Glutamatergic neuron (in vitro differentiated cells): ENCODE data around the gene NSUN7. TPM values are rescaled to one million over a fixed set of nuclear protein-coding genes. Genes with fewer than 3 reads are reported as not detected.

Experiments used
- DNase-seq: peaks from one replicate; pipeline ENCODE4 v3.0.0; 2022
- H3K27ac Mint-ChIP-seq: one replicate; pipeline ENCODE4 v1.8.0; 2020; ENCODE audit warnings: mild to moderate bottlenecking, mixed read lengths, inconsistent platforms; ENCODE audit not compliant: unreplicated experiment
- H3K27me3 Mint-ChIP-seq: one replicate; pipeline ENCODE4 v1.8.0; 2020; ENCODE audit warnings: mild to moderate bottlenecking, moderate library complexity, mixed read lengths, inconsistent platforms; ENCODE audit not compliant: unreplicated experiment
- H3K36me3 Mint-ChIP-seq: one replicate; pipeline ENCODE4 v1.8.0; 2020; ENCODE audit warnings: mild to moderate bottlenecking, mixed read lengths, inconsistent platforms; ENCODE audit not compliant: unreplicated experiment
- H3K4me1 Mint-ChIP-seq: one replicate; pipeline ENCODE4 v1.8.0; 2020; ENCODE audit warnings: mild to moderate bottlenecking, low read depth, mixed read lengths, inconsistent platforms; ENCODE audit not compliant: unreplicated experiment
- H3K4me3 Mint-ChIP-seq: one replicate; pipeline ENCODE4 v1.8.0; 2020; ENCODE audit warnings: mild to moderate bottlenecking, mixed read lengths, inconsistent platforms; ENCODE audit not compliant: unreplicated experiment
- H3K9me3 Mint-ChIP-seq: one replicate; pipeline ENCODE4 v1.8.0; 2020; ENCODE audit warnings: mild to moderate bottlenecking, moderate library complexity, mixed read lengths, inconsistent platforms; ENCODE audit not compliant: unreplicated experiment
- CTCF ChIP-seq: fragments of 200-600 bp; sonication (generic); IDR thresholded peaks from one replicate; pipeline ENCODE4 v1.5.0; 2021; ENCODE audit not compliant: partially characterized antibody, unreplicated experiment
- total RNA-seq: library from RNA; stranded (reverse); fragmentation: NEBNext Ultra II Directional; extraction: Animal tissue kit (Norgen Biotek cat#: 25700); gene quantifications from one replicate; pipeline ENCODE4 v1.2.1, GENCODE V29; 2021; ENCODE audit not compliant: unreplicated experiment

The NSUN7 gene
- total RNA-seq, 1 donor from 2014 or later, result 0.25 TPM

- Mint-ChIP-seq H3K27me3 (peaks cover 4% of the 10 kb centered on the region), H3K4me1 (peaks cover 8% of the 10 kb centered on the region), H3K9me3 (no peaks in the 10 kb centered on the region), H3K36me3 (no peaks in the 10 kb centered on the region), H3K4me3 (no peak overlapping the region), H3K27ac (no peak overlapping the region)
- TF ChIP-seq CTCF, result no peak
- DNase-seq, result no peak
Observed at GRCh38 chr4:40846532-40846931, 96.8 kb downstream of the NSUN7 start.

GRCh38 chr4:40848251-40848650 lies 98.5 kb downstream of the NSUN7 start:
- Mint-ChIP-seq H3K27me3 (peaks cover 4% of the 10 kb centered on the region), H3K9me3 (no peaks in the 10 kb centered on the region), H3K4me3 (no peak overlapping the region), H3K36me3 (no peaks in the 10 kb centered on the region), H3K27ac (no peak overlapping the region), H3K4me1 (peaks cover 8% of the 10 kb centered on the region)
- no peak for TF ChIP-seq CTCF
- DNase-seq, result no peak

GRCh38 chr4:40848940-40849339 lies 99.2 kb downstream of the NSUN7 start:
- H3K9me3 Mint-ChIP-seq, result peaks cover 3% of the 10 kb centered on the region
- H3K36me3 Mint-ChIP-seq, result no peaks in the 10 kb centered on the region
- no peak for TF ChIP-seq CTCF
- peaks cover 8% of the 10 kb centered on the region for H3K4me1 Mint-ChIP-seq
- H3K27ac Mint-ChIP-seq, result no peak overlapping the region
- peaks cover 4% of the 10 kb centered on the region for H3K27me3 Mint-ChIP-seq
- DNase-seq, result no peak
- peak overlapping the region; percentile 1 for H3K4me3 Mint-ChIP-seq

- peaks cover 3% of the 10 kb centered on the region for H3K9me3 Mint-ChIP-seq
- H3K4me1 Mint-ChIP-seq, result peaks cover 8% of the 10 kb centered on the region
- H3K27ac Mint-ChIP-seq, result no peak overlapping the region
- no peak for TF ChIP-seq CTCF
- no peaks in the 10 kb centered on the region for H3K36me3 Mint-ChIP-seq
- no peak overlapping the region for H3K4me3 Mint-ChIP-seq
- DNase-seq, result no peak
- H3K27me3 Mint-ChIP-seq, result peaks cover 4% of the 10 kb centered on the region
Observed at GRCh38 chr4:40850496-40850895, 100.7 kb downstream of the NSUN7 start.

- TF ChIP-seq CTCF, result no peak
- peaks cover 8% of the 10 kb centered on the region for H3K9me3 Mint-ChIP-seq
- peak overlapping the region; percentile 84 for H3K4me3 Mint-ChIP-seq
- H3K4me1 Mint-ChIP-seq, result peaks cover 2% of the 10 kb centered on the region
- DNase-seq, result no peak
- no peaks in the 10 kb centered on the region for H3K27me3 Mint-ChIP-seq
- peak overlapping the region; percentile 82 for H3K27ac Mint-ChIP-seq
- H3K36me3 Mint-ChIP-seq, result no peaks in the 10 kb centered on the region
Observed at GRCh38 chr4:40856277-40856839, 106.6 kb downstream of the NSUN7 start.
